GDM1 (cell line): ENCODE data around the gene BAAT.
A peak's percentile ranks its signal among the peaks of the same experiment; 100 is the strongest.

Experiments used
- DNase-seq: peaks from one replicate; lab custom pipeline; 2025; lab: John Stamatoyannopoulos, UW

Gene BAAT

DNA sequence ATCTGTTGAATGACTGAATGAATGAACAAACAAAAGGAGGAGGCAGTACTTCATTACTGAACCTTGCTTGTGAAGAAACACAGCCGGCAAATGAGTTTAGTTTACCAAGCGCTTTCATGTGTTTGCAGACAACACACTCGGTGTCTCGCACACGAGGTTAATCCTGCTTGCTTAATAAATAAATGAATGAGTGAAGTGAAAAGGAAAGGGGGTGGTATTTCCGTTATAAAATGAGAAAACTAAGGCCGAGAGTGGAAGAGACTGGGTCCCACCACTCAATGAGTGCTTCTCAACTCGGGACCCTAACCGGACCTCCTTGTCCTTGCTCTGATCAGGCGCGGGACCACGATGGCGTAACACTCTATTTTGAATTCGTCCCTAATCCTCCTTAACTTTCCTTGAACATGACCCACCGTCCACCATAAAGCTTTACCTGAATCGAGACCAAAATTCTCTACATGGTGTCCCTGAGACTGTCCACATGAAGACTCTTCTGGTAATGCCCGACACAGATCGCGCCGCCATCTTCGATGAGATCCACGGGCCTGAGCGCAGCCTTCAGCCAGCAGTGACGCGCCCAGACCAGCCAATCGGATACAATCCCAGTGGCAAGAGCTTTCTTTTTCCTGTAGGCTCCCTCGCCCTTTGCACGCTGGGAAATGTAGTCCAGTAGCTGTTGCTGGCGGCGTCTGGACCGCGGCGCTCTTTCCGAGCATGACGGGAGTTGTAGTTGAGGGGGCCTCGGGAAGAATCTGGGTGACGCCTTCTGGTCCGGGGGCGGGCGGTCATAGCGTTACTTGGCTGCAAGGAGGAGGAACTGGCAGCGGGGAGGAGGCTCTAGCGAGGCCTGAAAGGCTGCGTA lies 13.5 kb upstream of the BAAT start, which contains the start of the genes MRPL50 and ZNF189:
TSS of gene MRPL50 (minus strand) at position 551 of the 862 bp plus-strand sequence. CDS start at position 525, 26 bp downstream.
TSS of gene ZNF189 (plus strand) at position 784 of the 862 bp plus-strand sequence. CDS start 306 bp downstream, outside the sequence.
- peak; percentile 95 for DNase-seq

DNA sequence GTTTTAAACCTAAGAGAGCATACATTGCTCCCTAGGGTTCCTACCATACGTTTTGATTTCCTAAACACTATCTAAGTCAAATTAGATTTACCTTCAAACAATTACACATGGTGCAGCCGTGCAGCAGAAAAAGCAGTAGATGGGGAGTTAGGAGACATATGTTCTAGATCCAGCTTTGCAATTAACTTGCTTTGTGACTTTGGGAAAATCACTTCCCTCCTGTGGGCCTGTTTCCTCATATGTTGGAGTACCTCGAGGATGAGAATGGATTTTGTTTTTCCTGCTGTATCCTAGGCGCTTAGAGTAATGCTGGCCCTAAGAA lies 12.9 kb upstream of the BAAT start:
- DNase-seq: no peak

DNA sequence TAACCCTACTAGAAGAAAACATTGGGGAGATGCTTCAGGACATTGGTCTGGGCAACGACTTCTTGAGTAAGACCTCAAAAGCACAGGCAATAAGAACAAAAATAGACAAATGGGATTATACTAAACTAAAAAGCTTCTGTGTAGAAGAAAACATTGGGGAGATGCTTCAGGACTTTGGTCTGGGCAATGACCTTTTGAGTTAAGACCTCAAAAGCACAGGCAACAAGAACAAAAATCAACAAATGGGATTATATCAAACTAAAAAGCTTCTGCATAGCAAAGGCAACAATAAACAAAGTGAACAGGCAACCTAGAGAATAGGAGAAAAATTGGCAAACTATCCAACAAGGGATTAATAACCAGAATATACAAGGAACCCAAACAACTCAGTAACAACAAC lies 9.9 kb upstream of the BAAT start:
- DNase-seq: no peak

- no peak for DNase-seq
Observed at GRCh38 chr9:101393135-101393534, 8.3 kb upstream of the BAAT start.

GRCh38 chr9:101388507-101388993 lies 3.7 kb upstream of the BAAT start:
- DNase-seq: no peak

DNA sequence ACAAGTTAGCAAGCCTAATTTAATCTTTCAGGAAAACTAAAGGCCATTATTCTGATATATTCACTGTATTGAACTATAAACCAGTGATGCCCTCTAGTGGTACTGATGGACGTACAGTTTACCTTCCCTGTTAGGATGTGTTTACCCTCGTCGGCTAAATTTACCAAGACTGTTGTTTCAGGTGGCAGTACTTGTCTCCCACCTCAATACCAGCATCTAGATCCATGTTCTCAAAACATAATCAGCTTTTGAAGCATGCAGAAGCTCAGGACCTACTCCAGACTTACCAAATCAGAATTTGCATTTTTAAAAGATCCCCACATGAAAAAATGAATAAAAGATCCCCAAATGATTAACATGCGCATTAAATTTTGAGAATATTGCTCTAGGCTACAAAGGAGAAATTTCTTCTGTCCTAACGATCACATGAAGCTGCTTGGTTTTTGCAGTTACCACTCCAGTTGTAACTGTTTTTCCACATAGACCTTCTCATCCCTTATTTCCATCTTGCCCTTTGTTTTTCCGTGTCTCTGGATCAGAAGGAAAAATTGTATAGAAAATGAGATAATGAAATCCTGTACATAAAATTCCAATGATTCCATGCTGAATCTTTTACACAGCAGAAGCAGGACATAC lies 3.2 kb upstream of the BAAT start:
- DNase-seq: no peak

GRCh38 chr9:101383361-101383760 lies 1.4 kb downstream of the BAAT start:
- DNase-seq: no peak

- DNase-seq: no peak
Observed at GRCh38 chr9:101381833-101382342, 2.9 kb downstream of the BAAT start.

DNA sequence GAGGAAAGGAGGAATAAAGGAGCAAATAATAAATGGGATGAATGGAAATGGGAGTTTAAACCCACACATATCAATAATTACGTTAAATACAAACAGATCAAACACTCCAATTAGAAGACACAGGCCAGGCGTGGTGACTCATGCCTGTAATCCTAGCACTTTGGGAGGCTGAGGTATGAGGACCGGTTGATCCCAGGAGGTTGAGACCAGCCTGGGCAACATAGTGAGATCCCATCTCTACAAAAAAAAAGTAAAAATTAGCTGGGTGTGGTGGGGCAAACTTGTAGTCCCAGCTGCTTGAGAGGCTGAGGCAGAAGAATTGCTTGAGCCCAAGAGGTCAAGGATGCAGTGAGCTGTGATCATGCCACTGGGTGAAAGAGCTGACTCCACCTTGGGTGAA lies 3.7 kb downstream of the BAAT start:
- DNase-seq: no peak

DNA sequence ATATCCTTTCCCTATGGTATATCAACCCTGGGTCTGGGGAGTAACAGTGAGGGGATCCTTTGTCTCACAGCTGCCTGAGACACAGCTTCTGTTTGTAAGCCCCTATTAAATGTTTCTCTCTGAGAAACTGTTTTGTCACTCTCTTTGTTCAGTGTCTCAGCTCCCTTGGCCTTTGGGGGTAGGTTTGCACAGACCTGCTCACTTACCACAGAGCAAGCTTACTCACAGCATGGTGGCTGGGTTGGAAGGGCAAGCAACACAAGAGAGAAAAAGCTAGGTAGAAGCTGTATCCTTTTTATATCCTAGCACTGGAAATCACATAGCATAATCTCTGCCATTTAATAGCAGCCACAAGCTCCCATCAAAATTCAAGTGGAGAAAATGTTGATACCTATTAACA lies 4.5 kb downstream of the BAAT start:
- no peak for DNase-seq

GRCh38 chr9:101376111-101376848 lies 8.5 kb downstream of the BAAT start:
- no peak for DNase-seq

GRCh38 chr9:101375546-101375945 lies 9.3 kb downstream of the BAAT start:
- no peak for DNase-seq

DNA sequence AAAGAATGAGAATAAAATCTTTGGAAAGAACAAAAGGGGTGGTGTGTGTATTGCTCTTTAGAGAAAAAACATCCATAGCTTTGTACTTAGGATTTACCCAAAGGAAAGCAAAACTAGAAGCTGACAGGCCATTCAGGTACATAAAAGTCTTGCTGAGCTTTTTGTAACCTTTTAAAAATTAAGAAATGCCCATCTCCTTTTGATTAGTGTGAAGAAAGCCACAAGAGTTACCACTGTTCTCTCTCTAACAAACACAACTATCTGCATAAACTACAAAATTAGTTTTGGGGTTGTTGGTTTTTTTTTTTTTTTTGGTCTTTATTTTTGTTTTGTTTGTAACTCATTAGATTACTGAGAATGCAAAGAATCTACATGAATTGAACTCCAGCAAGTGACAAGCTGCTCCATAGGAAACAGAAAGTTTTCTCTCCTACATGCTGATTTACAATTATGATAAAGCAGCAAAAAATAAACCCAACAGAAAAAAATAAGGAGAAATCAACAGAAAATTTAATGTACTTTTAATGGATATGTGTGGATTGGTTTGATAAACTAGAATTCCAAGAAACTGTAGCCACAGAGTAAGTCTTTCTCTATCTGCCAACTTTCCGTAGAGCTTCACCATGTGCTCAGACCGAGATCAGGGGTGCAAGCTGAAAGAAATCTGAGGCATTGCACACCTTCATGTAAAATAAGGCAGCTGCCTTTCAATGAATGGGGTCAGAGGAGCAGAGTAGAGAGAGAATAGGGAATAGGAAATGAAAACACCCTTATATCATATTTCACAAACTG lies 12.3 kb downstream of the BAAT start:
- no peak for DNase-seq

- no peak for DNase-seq
Observed at GRCh38 chr9:101371813-101372212, 13.0 kb downstream of the BAAT start.

- no peak for DNase-seq
Observed at GRCh38 chr9:101369884-101370531, 14.8 kb downstream of the BAAT start.

- no peak for DNase-seq
Observed at GRCh38 chr9:101369286-101369685, 15.5 kb downstream of the BAAT start.

GRCh38 chr9:101367323-101367722 lies 17.5 kb downstream of the BAAT start:
- no peak for DNase-seq

DNA sequence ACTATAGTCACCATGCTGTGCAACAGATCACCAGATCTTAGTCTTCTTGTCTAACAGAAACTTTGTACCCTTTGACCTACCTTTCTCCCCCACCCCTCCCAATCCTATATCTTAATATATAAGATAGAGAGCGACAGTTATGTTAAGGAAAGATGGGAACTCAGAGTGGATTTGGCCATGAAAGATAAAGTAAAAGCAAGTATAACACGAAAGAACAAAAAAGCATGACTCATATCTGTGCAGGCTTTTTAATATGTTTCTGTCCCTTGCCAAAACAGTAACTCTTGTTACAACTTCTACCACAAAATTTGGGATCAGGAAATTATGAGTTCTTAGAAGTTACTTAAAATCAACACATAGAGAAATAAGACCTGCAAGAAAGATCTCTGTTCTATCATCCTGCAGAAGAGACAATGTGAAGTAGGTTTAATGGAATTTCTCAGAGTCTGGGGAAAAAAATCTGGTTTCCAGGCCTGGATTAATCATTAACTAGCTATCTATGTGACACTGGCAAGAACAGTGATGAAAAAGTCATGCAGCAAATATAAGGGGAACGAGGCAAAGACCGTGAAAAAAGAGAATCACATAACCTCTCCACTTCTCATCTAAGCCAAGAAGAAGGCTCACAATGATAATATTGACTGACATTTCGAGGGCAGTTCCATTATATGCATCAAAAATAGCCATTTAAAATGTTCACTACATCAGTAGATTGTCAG lies 18.6 kb downstream of the BAAT start:
- DNase-seq: no peak

DNA sequence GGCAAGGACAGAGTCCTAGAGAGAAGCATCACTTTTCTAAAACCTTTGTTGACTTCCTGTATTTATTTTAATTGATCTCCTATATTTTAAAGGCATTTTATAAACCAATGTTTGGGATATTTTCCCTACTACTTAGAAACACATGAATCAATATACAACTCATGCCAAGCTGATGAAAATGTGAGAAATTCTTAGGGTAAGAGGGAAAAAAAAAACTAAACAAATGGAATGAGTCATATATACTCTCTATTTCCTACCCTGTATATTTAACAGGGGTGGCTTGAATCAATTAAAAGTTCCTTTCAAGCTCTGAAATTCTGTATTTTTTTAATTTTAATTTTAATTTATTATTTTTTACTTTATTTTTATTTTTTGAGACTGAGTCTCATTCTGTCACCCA lies 19.6 kb downstream of the BAAT start:
- no peak for DNase-seq

DNA sequence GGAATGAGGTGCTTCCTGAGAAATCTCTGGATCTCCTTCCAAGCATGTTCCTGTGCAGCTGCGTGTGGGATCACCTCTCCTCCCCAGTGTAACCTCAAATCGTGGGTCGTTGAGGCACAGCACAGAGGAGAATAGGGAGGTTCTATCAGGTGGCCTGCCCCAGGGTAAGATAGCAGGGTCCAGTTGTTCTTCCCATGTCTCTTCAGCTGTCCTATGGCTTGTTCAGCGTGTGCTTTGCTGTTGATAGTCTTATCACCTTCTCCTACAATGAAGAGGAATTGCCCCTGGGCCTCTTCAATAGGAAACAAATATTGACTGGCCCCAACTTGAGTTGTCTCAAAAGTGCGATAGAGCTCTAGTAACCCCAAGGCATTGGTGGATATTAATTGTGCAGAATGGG lies 22.4 kb downstream of the BAAT start:
- DNase-seq: no peak
